NCI-H146 treated with DMSO at 0.1 percent for 48 hours (cell line): ENCODE data around the gene NPSR1.
"Not testable (repeated sequence)": the region's sequence is repeated elsewhere in the genome, so short reads cannot be mapped to it uniquely, and the experiment has no call there.

ENCODE experiments used
- DNase-seq: peaks from one replicate; lab custom pipeline; 2025; ENCODE audit not compliant: unreplicated experiment; lab: John Stamatoyannopoulos, UW

NPSR1 gene

GRCh38 chr7:34866222-34866621 is 208.2 kb downstream of the NPSR1 start:
- not testable (repeated sequence) for DNase-seq

- not testable (repeated sequence) for DNase-seq
Measured at GRCh38 chr7:34867341-34867740, 209.3 kb downstream of the NPSR1 start.

- DNase-seq, result not testable (repeated sequence)
Measured at GRCh38 chr7:34868602-34869001, 210.6 kb downstream of the NPSR1 start.

GRCh38 chr7:34869057-34869456 is 211.0 kb downstream of the NPSR1 start:
- DNase-seq, result no peak

GRCh38 chr7:34870041-34870440 is 212.0 kb downstream of the NPSR1 start:
- DNase-seq, result not testable (repeated sequence)

GRCh38 chr7:34874329-34874728 is 216.3 kb downstream of the NPSR1 start:
- not testable (repeated sequence) for DNase-seq

- DNase-seq, result no peak
Measured at GRCh38 chr7:34875481-34875880, 217.5 kb downstream of the NPSR1 start.

- DNase-seq, result not testable (repeated sequence)
Measured at GRCh38 chr7:34878944-34879735, 221.1 kb downstream of the NPSR1 start.

- no peak for DNase-seq
Measured at GRCh38 chr7:34879871-34880270, 221.9 kb downstream of the NPSR1 start.

- not testable (repeated sequence) for DNase-seq
Measured at GRCh38 chr7:34883855-34884254, 225.8 kb downstream of the NPSR1 start.

- DNase-seq, result no peak
Measured at GRCh38 chr7:34886856-34887255, 228.8 kb downstream of the NPSR1 start.

- DNase-seq, result no peak
Measured at GRCh38 chr7:34889951-34890350, 231.9 kb downstream of the NPSR1 start.

GRCh38 chr7:34895202-34895601 is 237.2 kb downstream of the NPSR1 start:
- no peak for DNase-seq
